ENCODE measurements around the gene ID3.
"Not testable (repeated sequence)": the region's sequence is repeated elsewhere in the genome, so short reads cannot be mapped to it uniquely, and the experiment has no call there.

ID3 gene

DNA sequence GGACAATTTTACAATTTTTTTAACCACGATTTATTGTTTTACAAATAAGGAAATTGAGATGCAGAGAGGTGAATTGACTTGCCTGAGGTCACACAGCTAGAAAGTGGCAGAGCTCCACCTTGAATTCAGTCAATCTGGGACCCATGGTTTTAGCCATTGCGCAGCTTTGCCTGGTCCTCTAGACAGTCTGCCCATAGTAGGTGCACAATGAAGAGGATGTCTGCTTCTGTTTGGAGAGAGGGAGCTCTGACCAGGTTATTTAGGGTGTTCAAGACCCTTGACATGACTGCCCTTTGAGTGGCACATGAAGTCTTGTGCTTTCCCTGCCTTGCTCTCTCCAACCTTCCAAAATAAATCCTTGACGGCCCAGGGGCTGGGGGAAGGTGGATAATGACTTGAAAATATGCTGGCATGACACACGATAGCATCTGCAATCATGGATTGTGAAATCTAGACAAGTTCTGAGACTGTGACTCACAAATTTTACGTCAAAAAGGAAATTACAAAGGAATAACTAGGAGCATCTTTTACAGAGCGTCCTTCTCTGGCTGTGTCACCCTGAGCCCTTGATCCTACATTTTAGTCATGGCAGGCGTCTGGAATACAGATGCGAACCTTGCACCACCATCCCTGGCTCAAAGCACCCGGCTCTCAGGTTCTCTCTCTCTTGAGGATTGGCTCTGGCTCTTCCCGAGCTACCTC lies 26.2 kb upstream of the ID3 start:
- TF ChIP-seq, protein P1, sequence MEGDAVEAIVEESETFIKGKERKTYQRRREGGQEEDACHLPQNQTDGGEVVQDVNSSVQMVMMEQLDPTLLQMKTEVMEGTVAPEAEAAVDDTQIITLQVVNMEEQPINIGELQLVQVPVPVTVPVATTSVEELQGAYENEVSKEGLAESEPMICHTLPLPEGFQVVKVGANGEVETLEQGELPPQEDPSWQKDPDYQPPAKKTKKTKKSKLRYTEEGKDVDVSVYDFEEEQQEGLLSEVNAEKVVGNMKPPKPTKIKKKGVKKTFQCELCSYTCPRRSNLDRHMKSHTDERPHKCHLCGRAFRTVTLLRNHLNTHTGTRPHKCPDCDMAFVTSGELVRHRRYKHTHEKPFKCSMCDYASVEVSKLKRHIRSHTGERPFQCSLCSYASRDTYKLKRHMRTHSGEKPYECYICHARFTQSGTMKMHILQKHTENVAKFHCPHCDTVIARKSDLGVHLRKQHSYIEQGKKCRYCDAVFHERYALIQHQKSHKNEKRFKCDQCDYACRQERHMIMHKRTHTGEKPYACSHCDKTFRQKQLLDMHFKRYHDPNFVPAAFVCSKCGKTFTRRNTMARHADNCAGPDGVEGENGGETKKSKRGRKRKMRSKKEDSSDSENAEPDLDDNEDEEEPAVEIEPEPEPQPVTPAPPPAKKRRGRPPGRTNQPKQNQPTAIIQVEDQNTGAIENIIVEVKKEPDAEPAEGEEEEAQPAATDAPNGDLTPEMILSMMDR (IDR thresholded peaks at IDR 0.05; ENCODE audit: low read length, missing control alignments) = no peak
- peak; percentile 97 for DNase-seq (ENCODE audit: low read depth)
- H3K4me3 ChIP-seq (replicated peaks; ENCODE audit: low read depth, low read length) = no peak overlapping the region

DNA sequence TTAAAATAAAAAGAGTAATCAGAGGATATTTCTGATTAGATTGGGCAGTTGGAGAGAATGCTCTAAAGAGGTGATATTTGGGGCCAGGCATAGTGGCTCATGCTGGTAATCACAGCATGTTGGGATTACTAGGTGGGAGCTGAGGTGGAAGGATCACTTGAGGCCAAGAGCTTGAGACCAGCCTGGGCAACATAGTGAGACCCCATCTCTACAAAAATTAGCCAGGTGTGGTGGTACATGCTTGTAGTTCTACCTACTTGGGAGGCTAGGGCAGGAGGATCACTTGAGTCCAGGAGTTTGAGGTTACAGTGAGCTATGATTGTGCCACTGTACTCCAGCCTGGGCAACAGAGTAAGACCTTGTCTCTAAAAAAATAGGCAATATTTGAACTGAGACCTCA lies 24.4 kb upstream of the ID3 start:
- not testable (repeated sequence) for DNase-seq (ENCODE audit: low read depth); H3K4me3 ChIP-seq (replicated peaks; ENCODE audit: low read depth, low read length)

DNA sequence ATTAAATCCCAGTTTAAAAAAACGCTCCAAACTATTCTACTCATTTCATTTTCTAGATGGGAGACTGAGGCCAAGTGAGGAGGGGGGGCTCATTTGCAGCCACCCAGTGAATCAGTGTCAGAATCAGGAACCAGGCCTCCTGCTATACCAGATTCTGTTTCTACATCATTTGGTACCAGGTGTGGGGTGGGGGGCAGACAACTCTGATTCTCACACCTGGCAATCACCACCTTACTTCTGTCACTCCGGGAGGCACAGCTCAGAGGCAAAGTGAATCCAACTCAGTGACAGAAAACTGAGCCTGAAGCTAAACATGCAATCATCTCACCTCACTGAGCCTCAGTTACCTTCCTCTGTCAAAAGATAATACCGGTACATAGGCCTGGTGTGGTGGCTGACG lies 23.5 kb upstream of the ID3 start:
- no peak overlapping the region for H3K4me3 ChIP-seq (replicated peaks; ENCODE audit: low read depth, low read length)
- DNase-seq (ENCODE audit: low read depth) = no peak
- TF ChIP-seq, protein P1 (IDR thresholded peaks at IDR 0.05; ENCODE audit: low read length, missing control alignments) = no peak

DNA sequence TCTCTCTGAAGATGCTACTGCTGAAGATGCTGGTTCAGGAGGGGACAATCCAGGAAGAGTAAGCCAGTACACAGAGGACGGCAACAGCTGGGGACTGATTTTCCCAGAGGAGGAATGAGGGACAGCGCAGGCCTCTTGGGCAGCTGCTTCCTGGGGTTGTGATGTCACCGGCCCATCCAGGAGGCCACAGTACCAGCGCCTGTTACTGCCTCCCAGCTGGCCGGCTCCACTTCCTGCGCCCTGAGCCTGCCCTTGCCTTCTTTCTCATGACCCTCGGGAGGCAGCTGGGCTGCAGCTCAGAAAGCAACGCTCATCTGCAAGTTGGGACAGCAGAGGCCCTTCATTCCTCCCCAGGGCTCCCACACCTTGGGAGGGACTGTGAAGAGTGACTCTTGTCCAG lies 21.9 kb upstream of the ID3 start:
- peak; percentile 85 for DNase-seq (ENCODE audit: low read depth)
- no peak overlapping the region for H3K4me3 ChIP-seq (replicated peaks; ENCODE audit: low read depth, low read length)
- TF ChIP-seq, protein P1 (IDR thresholded peaks at IDR 0.05; ENCODE audit: low read length, missing control alignments) = no peak

DNA sequence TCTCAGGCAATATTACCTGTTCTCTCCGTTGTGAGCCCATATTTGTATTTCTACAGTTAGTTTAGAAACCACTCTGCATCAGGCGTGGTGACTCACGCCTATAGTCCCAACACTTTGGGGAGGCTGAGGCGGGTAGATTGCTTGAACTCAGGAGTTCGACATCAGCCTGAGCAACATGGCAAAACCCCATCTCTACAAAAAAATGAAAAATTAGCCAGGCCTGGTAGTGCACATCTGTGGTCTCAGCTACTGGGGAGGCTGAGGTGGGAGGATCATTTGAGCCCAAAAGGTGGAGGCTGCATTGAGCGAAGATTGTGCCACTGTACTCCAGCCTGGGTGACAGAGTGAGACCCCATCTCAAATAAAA lies 19.7 kb upstream of the ID3 start:
- TF ChIP-seq, protein P1 (IDR thresholded peaks at IDR 0.05; ENCODE audit: low read length, missing control alignments) = no peak
- no peak for DNase-seq (ENCODE audit: low read depth)
- H3K4me3 ChIP-seq (replicated peaks; ENCODE audit: low read depth, low read length) = no peak overlapping the region

DNA sequence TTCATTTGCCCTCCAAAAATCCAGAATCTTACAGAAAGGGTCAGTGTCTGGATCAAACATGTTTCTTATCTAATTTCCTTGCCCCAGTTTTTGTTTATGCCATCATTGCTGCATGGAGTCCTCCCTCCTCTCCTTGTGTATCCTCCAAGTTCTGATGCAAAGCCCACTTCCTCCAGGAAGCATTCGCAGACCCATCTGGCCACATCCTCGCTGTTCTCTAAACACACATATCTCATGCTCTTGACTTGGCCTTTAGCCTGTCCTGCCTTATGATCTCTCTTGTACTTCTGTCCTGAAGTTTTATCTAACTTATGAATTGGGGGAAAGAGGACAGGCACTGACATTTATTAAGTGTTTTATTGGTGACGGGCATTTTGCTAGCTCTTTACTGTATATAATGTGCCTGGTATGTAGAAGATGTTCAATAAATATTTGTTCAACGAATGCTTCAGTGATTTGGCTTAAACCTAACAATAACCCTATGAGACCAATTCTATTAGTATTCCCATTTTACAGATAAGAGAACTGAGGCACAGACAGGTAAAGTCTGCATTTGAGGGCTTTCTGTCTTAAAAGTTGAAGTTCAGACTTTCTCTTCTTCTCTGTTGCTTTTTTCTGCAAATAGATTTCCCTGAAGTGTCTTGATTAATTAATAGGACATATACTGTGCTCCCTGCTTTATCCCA lies 19.2 kb upstream of the ID3 start:
- DNase-seq (ENCODE audit: low read depth) = peak; percentile 50
- no peak overlapping the region for H3K4me3 ChIP-seq (replicated peaks; ENCODE audit: low read depth, low read length)
- TF ChIP-seq, protein P1 (IDR thresholded peaks at IDR 0.05; ENCODE audit: low read length, missing control alignments) = no peak

DNA sequence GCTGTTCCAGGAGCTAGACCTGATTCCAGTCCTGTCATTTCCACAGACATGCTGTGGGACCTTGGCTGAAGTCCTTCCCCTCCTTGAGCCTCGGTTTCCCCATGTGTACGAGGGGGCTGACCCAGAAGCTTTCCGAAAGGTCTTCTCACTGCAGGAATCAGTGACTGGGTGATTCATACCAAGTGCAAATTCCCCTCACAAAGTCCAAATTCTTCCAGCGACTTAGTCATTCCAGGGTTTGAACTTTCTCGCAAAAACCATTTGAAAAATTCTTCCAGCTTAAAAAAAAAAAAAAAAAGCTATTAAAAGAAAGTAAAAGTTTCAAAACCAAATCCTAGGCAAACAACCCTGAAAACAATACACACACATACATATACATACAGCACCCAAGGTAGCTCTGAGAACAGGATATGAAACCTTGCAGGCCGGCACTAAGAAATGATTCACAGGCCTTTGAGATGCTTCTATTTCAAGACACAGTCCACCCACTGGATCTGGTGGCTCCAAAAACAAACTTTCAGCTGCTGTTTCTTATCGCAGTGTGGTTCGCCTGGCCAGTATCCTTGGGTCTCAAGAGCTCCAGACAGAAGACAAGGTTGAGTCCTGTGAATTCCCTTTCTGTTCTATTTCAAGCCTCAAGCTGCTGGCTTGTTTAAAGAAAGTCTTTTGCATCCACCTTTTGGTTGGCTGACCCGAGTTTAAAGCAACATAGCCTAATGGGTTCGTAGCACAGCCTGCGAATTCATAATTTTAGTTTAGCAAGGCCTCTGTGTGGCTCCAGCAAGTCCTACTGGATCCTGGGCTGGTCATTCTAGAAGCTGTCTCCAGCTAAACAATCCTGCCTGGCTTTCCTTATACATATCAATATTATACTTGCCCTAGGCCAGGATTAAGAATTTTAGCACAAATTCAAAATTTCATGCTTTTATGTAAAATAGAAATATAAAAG lies 18.0 kb upstream of the ID3 start:
- DNase-seq (ENCODE audit: low read depth) = peak; percentile 92
- H3K4me3 ChIP-seq (replicated peaks; ENCODE audit: low read depth, low read length) = peak overlapping the region; percentile 39
- TF ChIP-seq, protein P1 (IDR thresholded peaks at IDR 0.05; ENCODE audit: low read length, missing control alignments) = no peak

All from fibroblast of pulmonary artery (primary cell).